ENCODE data around the gene CIP2A. TPM values are rescaled to one million over a fixed set of nuclear protein-coding genes. Genes with fewer than 3 reads are reported as not detected.
A peak's percentile ranks its signal among the peaks of the same experiment; 100 is the strongest.

Gene CIP2A
- total RNA-seq, 1 donor from 2014 or later: 1.6 TPM

GRCh38 chr3:108525256-108525655, 64.0 kb downstream of the CIP2A start:
- Histone ChIP-seq H3K27me3 (ENCODE audit: low read depth) (no peaks in the 10 kb centered on the region), H3K9me3 (replicated peaks) (no peaks in the 10 kb centered on the region), H3K36me3 (no peaks in the 10 kb centered on the region), H3K27ac (replicated peaks) (no peak overlapping the region), H3K4me1 (peaks cover 49% of the 10 kb centered on the region), H3K4me3 (no peak overlapping the region)
- no peak for DNase-seq
- TF ChIP-seq CTCF (IDR thresholded peaks at IDR 0.05; ENCODE audit: borderline replicate concordance): no peak
- intact Hi-C loops (cut with micrococcal nuclease): no loop called here

GRCh38 chr3:108524537-108524936, 64.7 kb downstream of the CIP2A start:
- intact Hi-C loops (cut with micrococcal nuclease): no loop called here
- Histone ChIP-seq H3K27me3 (ENCODE audit: low read depth) (no peaks in the 10 kb centered on the region), H3K9me3 (replicated peaks) (no peaks in the 10 kb centered on the region), H3K4me3 (no peak overlapping the region), H3K4me1 (peaks cover 46% of the 10 kb centered on the region), H3K27ac (replicated peaks) (peak overlapping the region; percentile 34), H3K36me3 (no peaks in the 10 kb centered on the region)
- DNase-seq: no peak
- TF ChIP-seq CTCF (IDR thresholded peaks at IDR 0.05; ENCODE audit: borderline replicate concordance): no peak

- no peak overlapping the region for H3K27ac ChIP-seq (replicated peaks)
- no peak for TF ChIP-seq CTCF (IDR thresholded peaks at IDR 0.05; ENCODE audit: borderline replicate concordance)
- H3K4me3 ChIP-seq: no peak overlapping the region
- no peaks in the 10 kb centered on the region for H3K36me3 ChIP-seq
- H3K4me1 ChIP-seq: peaks cover 2% of the 10 kb centered on the region
- no peaks in the 10 kb centered on the region for H3K27me3 ChIP-seq (ENCODE audit: low read depth)
- no peak for DNase-seq
- intact Hi-C loops (cut with micrococcal nuclease): no loop called here
- no peaks in the 10 kb centered on the region for H3K9me3 ChIP-seq (replicated peaks)
Observed at GRCh38 chr3:108518895-108519294, 70.3 kb downstream of the CIP2A start.

GRCh38 chr3:108516881-108517280, 72.4 kb downstream of the CIP2A start:
- Histone ChIP-seq H3K4me1 (no peaks in the 10 kb centered on the region), H3K9me3 (replicated peaks) (no peaks in the 10 kb centered on the region), H3K27me3 (ENCODE audit: low read depth) (no peaks in the 10 kb centered on the region), H3K36me3 (no peaks in the 10 kb centered on the region), H3K4me3 (no peak overlapping the region), H3K27ac (replicated peaks) (no peak overlapping the region)
- intact Hi-C loops (cut with micrococcal nuclease): no loop called here
- no peak for DNase-seq
- TF ChIP-seq CTCF (IDR thresholded peaks at IDR 0.05; ENCODE audit: borderline replicate concordance): no peak

GRCh38 chr3:108513961-108514360, 75.3 kb downstream of the CIP2A start:
- no peaks in the 10 kb centered on the region for H3K9me3 ChIP-seq (replicated peaks)
- DNase-seq: no peak
- H3K36me3 ChIP-seq: no peaks in the 10 kb centered on the region
- TF ChIP-seq CTCF (IDR thresholded peaks at IDR 0.05; ENCODE audit: borderline replicate concordance): no peak
- no peak overlapping the region for H3K4me3 ChIP-seq
- H3K27ac ChIP-seq (replicated peaks): no peak overlapping the region
- intact Hi-C loops (cut with micrococcal nuclease): no loop called here
- peaks cover 8% of the 10 kb centered on the region for H3K4me1 ChIP-seq
- no peaks in the 10 kb centered on the region for H3K27me3 ChIP-seq (ENCODE audit: low read depth)

GRCh38 chr3:108512671-108513070, 76.6 kb downstream of the CIP2A start:
- Histone ChIP-seq H3K27ac (replicated peaks) (no peak overlapping the region), H3K4me1 (peaks cover 8% of the 10 kb centered on the region), H3K4me3 (no peak overlapping the region), H3K36me3 (no peaks in the 10 kb centered on the region), H3K27me3 (ENCODE audit: low read depth) (no peaks in the 10 kb centered on the region), H3K9me3 (replicated peaks) (no peaks in the 10 kb centered on the region)
- no peak for TF ChIP-seq CTCF (IDR thresholded peaks at IDR 0.05; ENCODE audit: borderline replicate concordance)
- intact Hi-C loops (cut with micrococcal nuclease): no loop called here
- no peak for DNase-seq
